Testis (tissue), 3 donors: ENCODE results near the gene DEK. TPM values are rescaled to one million over a fixed set of nuclear protein-coding genes. Genes with fewer than 3 reads are reported as not detected.

ENCODE experiments used
- DNase-seq: peaks from one replicate; pipeline ENCODE4 v3.0.0-alpha.2; 2019
- H3K27ac ChIP-seq, 2 donors: fragments of 200-600 bp; sonication (generic); one replicate each; pipeline ENCODE4 v1.5.1; 2019
- H3K27me3 ChIP-seq: fragments of 200-600 bp; sonication (generic); one replicate; pipeline ENCODE4 v1.5.1; 2019
- H3K36me3 ChIP-seq: fragments of 200-600 bp; sonication (generic); one replicate; pipeline ENCODE4 v1.5.1; 2017; ENCODE audit warnings: low read depth; ENCODE audit errors: missing control alignments
- H3K4me1 ChIP-seq: fragments of 200-600 bp; sonication (generic); one replicate; pipeline ENCODE4 v1.5.1; 2019
- H3K4me3 ChIP-seq, 2 donors: fragments of 200-600 bp; sonication (generic); one replicate each; pipeline ENCODE4 v1.5.1; 2017 to 2019
- H3K9me3 ChIP-seq: fragments of 200-600 bp; sonication (generic); one replicate; pipeline ENCODE4 v1.5.1; 2017
- POLR2A ChIP-seq: fragments of 450-650 bp; IDR thresholded peaks from one replicate; pipeline ENCODE4 v1.6.1; 2017; ENCODE audit warnings: antibody characterized with exemption, mild to moderate bottlenecking, moderate library complexity
- WGBS, 2 donors: methylation state at CpG; one replicate each; pipeline ENCODE4 v1.1.5; 2018; 5-methylcytosine and 5-hydroxymethylcytosine counted together
- intact Hi-C: fragments of 100-400 bp; cut with DNase I; formaldehyde crosslinking; loops from one replicate; pipeline ENCODE4 v1.15.1; 2023; ENCODE audit warnings: low total_unique reads
- polyA plus RNA-seq: library from polyadenylated mRNA; stranded (reverse); fragments of 350-450 nt; fragmentation: Illumina TruSeq; extraction: RNeasy Lipid Tissue Mini Kit (QIAGEN cat#74804); gene quantifications from one replicate; pipeline ENCODE4 v1.2.3, GENCODE V29; 2014; ENCODE audit warnings: low read depth, low replicate concordance; ENCODE audit not compliant: insufficient read depth
- total RNA-seq, 2 donors: library from RNA; depleted of rRNA; stranded (reverse); fragments of >200 nt; gene quantifications; one replicate each; pipeline ENCODE4 v1.2.3, GENCODE V29; 2016
- TF ChIP-seq, protein P1 (sequence below), 3 experiments: fragments of 450-650 bp in 2 of 3; fragments of 200-600 bp in 1 of 3; sonication (generic) in 1 of 3; IDR thresholded peaks; one replicate each; pipeline ENCODE4 v1.5.1; 2016 to 2019; ENCODE audit warnings: antibody characterized with exemption in 3 of 3, mild to moderate bottlenecking in 2 of 3, moderate library complexity in 1 of 3

The DEK gene
- total and polyA plus RNA-seq, 3 donors from 2014 or later: 14.0 to 65.2 (median 53.8) TPM

- H3K27me3 ChIP-seq: no peaks in the 10 kb centered on the region
- no peak for DNase-seq
- no peaks in the 10 kb centered on the region for H3K36me3 ChIP-seq
- no peaks in the 10 kb centered on the region for H3K9me3 ChIP-seq
- intact Hi-C loops: no loop called here
- no peak overlapping the region for H3K27ac ChIP-seq
- no peak overlapping the region for H3K4me3 ChIP-seq
- 82 to 89% methylated on average over 2 of the region's 2 CpGs for WGBS, 2 donors
- no peaks in the 10 kb centered on the region for H3K4me1 ChIP-seq
- TF ChIP-seq, protein P1, sequence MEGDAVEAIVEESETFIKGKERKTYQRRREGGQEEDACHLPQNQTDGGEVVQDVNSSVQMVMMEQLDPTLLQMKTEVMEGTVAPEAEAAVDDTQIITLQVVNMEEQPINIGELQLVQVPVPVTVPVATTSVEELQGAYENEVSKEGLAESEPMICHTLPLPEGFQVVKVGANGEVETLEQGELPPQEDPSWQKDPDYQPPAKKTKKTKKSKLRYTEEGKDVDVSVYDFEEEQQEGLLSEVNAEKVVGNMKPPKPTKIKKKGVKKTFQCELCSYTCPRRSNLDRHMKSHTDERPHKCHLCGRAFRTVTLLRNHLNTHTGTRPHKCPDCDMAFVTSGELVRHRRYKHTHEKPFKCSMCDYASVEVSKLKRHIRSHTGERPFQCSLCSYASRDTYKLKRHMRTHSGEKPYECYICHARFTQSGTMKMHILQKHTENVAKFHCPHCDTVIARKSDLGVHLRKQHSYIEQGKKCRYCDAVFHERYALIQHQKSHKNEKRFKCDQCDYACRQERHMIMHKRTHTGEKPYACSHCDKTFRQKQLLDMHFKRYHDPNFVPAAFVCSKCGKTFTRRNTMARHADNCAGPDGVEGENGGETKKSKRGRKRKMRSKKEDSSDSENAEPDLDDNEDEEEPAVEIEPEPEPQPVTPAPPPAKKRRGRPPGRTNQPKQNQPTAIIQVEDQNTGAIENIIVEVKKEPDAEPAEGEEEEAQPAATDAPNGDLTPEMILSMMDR (IDR thresholded peaks at IDR 0.05): no peak
Measured at GRCh38 chr6:18284261-18284660, 19.9 kb upstream of the DEK start.

DNA sequence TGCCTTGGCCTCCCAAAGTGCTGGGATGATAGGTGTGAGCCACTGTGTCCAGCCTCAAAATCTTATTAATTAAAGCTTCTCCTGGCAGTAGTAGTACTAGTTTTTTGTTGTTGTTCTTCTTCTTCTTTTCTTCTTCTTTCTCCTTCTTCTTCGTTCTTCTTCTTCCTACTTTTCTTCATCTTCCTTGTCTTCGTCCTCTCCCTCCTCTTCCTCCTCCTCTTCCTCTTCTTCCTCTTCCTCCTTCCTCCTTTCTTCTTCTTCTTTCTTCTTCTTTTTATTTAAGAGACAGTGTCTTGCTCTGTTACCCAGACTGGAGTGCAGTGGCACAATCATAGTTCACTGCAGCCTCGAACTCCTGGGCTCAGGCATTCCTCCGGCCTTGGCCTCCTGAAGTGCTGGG lies 17.2 kb upstream of the DEK start:
- Histone ChIP-seq H3K27me3 (no peaks in the 10 kb centered on the region), H3K4me1 (peaks cover 6% of the 10 kb centered on the region), H3K9me3 (no peaks in the 10 kb centered on the region), H3K36me3 (no peaks in the 10 kb centered on the region), H3K27ac (no peak overlapping the region), H3K4me3 (no peak overlapping the region)
- TF ChIP-seq, protein P1 (IDR thresholded peaks at IDR 0.05): no peak
- TF ChIP-seq POLR2A: no peak
- intact Hi-C loops: no loop called here
- 87 to 90% methylated on average over 3 to 4 of the region's 4 CpGs for WGBS, 2 donors
- no peak for DNase-seq

- no peaks in the 10 kb centered on the region for H3K27me3 ChIP-seq
Measured at GRCh38 chr6:18280084-18280483, 15.8 kb upstream of the DEK start.

DNA sequence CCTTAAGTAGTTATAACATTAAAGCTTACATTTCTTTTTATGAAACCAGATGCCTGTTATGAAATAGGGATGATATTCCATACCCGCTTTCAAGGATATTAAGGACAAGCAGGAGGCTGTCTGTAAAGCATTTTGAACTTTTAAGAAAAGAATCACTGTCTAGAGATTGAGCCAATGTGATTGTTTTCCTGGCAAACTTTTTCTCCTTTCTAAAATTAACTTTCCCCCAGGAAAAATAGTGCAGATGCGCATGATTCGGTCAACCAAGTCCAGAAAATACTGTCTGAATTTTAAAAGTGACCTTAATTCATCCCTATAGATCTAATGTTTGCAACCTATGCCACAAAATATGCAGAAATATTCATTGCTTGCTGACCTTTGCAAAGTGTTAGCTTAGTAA lies 15.1 kb upstream of the DEK start:
- Histone ChIP-seq H3K9me3 (no peaks in the 10 kb centered on the region), H3K4me1 (peaks cover 6% of the 10 kb centered on the region), H3K27me3 (no peaks in the 10 kb centered on the region), H3K27ac (no peak overlapping the region), H3K36me3 (no peaks in the 10 kb centered on the region), H3K4me3 (no peak overlapping the region)
- no peak for DNase-seq
- 78 to 83% methylated on average over 3 of the region's 3 CpGs for WGBS, 2 donors
- TF ChIP-seq, protein P1 (IDR thresholded peaks at IDR 0.05): no peak
- TF ChIP-seq POLR2A: no peak
- intact Hi-C loops: no loop called here

More at GRCh38 chr6:18280084-18280483, 15.8 kb upstream of the DEK start:
- Histone ChIP-seq H3K4me3 (no peak overlapping the region), H3K27ac (no peak overlapping the region), H3K9me3 (no peaks in the 10 kb centered on the region), H3K36me3 (no peaks in the 10 kb centered on the region), H3K4me1 (peaks cover 6% of the 10 kb centered on the region)
- WGBS, 2 donors: 58 to 61% methylated on average over 6 of the region's 6 CpGs
- intact Hi-C loops: no loop called here
- DNase-seq: no peak
- TF ChIP-seq POLR2A: no peak
- TF ChIP-seq, protein P1 (IDR thresholded peaks at IDR 0.05): no peak

GRCh38 chr6:18277237-18278006 lies 13.1 kb upstream of the DEK start:
- DNase-seq: no peak
- 3 to 5% methylated on average over 18 to 65 of the region's 67 CpGs for WGBS, 2 donors
- Histone ChIP-seq H3K9me3 (no peaks in the 10 kb centered on the region), H3K36me3 (no peaks in the 10 kb centered on the region), H3K27ac (no peak overlapping the region), H3K27me3 (no peaks in the 10 kb centered on the region), H3K4me1 (peaks cover 6% of the 10 kb centered on the region), H3K4me3 (peak overlapping the region; percentile 12 to 58)
- no peak for TF ChIP-seq POLR2A
- TF ChIP-seq, protein P1 (IDR thresholded peaks at IDR 0.05): no peak
- intact Hi-C loops: no loop called here
